A549 (cell line): ENCODE measurements around the gene ABI3BP. TPM values are rescaled to one million over a fixed set of nuclear protein-coding genes. Genes with fewer than 3 reads are reported as not detected.

Experiments
- ATAC-seq, 2 experiments: fragments of 200-7000 bp in 1 of 2; fragments of >200 bp in 1 of 2; cut with Nextera tagmentation in 1 of 2; cut with Tn5 transposase in 1 of 2; 3 replicates each; pipeline versions ENCODE4 v1.8.0 to v1.9.1; 2018 to 2020; ENCODE audit warnings: mild to moderate bottlenecking in 1 of 2, moderate library complexity in 1 of 2
- CTCF ChIA-PET: fragments of 300-600 bp; sonication (Branson Sonifier 250); formaldehyde crosslinking; extraction: SDS; loops from one replicate; lab custom pipeline; 2021; ENCODE audit warnings: antibody characterized with exemption, inconsistent platforms; lab: Yijun Ruan, JAX
- POLR2A ChIA-PET: fragments of 350-600 bp; formaldehyde crosslinking; extraction: SDS; loops from one replicate; lab custom pipeline; 2021; ENCODE audit warnings: antibody characterized with exemption, inconsistent platforms; lab: Yijun Ruan, JAX
- DNase-seq, 2 experiments: peaks; one replicate each; pipeline versions ENCODE4 v3.0.0 to v3.0.0-alpha.2; 2011 to 2016; ENCODE audit warnings: low read depth in 1 of 2, low spot score in 1 of 2
- FAIRE-seq: peaks from 2 replicates; lab custom pipeline; 2011; peaks lifted over from hg19 to GRCh38; lab: Jason Lieb, UNC
- H3K27ac ChIP-seq, 2 experiments: fragments of >200 bp; sonication (Bioruptor Twin); formaldehyde crosslinking; 3 replicates each; pipeline ENCODE4 v1.5.1; 2016 to 2017
- H3K4me1 ChIP-seq: fragments of >200 bp; sonication (Bioruptor Twin); formaldehyde crosslinking; 3 replicates; pipeline ENCODE4 v1.6.1; 2016
- H3K4me2 ChIP-seq: fragments of >200 bp; sonication (Bioruptor Twin); formaldehyde crosslinking; 3 replicates; pipeline ENCODE4 v1.6.1; 2016
- H3K4me3 ChIP-seq: fragments of >200 bp; sonication (Bioruptor Twin); formaldehyde crosslinking; 3 replicates; pipeline ENCODE4 v1.5.1; 2016
- H3K9me3 ChIP-seq: fragments of >200 bp; sonication (Bioruptor Twin); formaldehyde crosslinking; 3 replicates; pipeline ENCODE4 v1.6.1; 2016
- BHLHE40 ChIP-seq: IDR thresholded peaks from 2 replicates; pipeline ENCODE4 v1.6.1; 2012; ENCODE audit warnings: low read depth, low read length, inconsistent platforms
- CTCF ChIP-seq: fragments of >200 bp; sonication (Bioruptor Twin); formaldehyde crosslinking; IDR thresholded peaks from 3 replicates; pipeline ENCODE4 v1.5.1; 2016
- EHMT2 ChIP-seq: fragments of 200-600 bp; sonication (generic); IDR thresholded peaks from 2 replicates; pipeline ENCODE4 v1.6.1; 2016; ENCODE audit warnings: antibody characterized with exemption, low read depth, mild to moderate bottlenecking, moderate library complexity
- EP300 ChIP-seq, 2 experiments: fragments of >200 bp; sonication (Bioruptor Twin); formaldehyde crosslinking; IDR thresholded peaks; 2 replicates in 1 of 2; 3 replicates in 1 of 2; pipeline ENCODE4 v1.6.1; 2016 to 2017
- FOSL2 ChIP-seq, 2 experiments: fragments of 450-650 bp in 1 of 2; fragments of >200 bp in 1 of 2; sonication (Bioruptor Twin) in 1 of 2; formaldehyde crosslinking; IDR thresholded peaks; 2 replicates each; pipeline versions ENCODE4 v1.5.0 to v1.6.1; 2016 to 2020; ENCODE audit warnings: mild to moderate bottlenecking in 1 of 2, moderate library complexity in 1 of 2
- FOXS1 ChIP-seq: fragments of 250-450 bp; sonication (Bioruptor Pico); IDR thresholded peaks from 2 replicates; pipeline ENCODE4 v1.5.0; 2020; ENCODE audit warnings: mild to moderate bottlenecking, moderate library complexity
- HES2 ChIP-seq: fragments of >200 bp; sonication (Bioruptor Twin); formaldehyde crosslinking; IDR thresholded peaks from 2 replicates; pipeline ENCODE4 v1.6.1; 2016
- HEYL ChIP-seq: fragments of 250-450 bp; sonication (Bioruptor Pico); IDR thresholded peaks from 2 replicates; pipeline ENCODE4 v1.8.0; 2021; ENCODE audit warnings: mild to moderate bottlenecking, moderate library complexity
- HOXA7 ChIP-seq: fragments of 250-450 bp; sonication (Bioruptor Pico); IDR thresholded peaks from 2 replicates; pipeline ENCODE4 v1.5.0; 2020; ENCODE audit warnings: mild to moderate bottlenecking, moderate library complexity
- MAFK ChIP-seq: fragments of 450-650 bp; IDR thresholded peaks from 2 replicates; pipeline ENCODE4 v1.6.1; 2014; ENCODE audit not compliant: partially characterized antibody
- MAZ ChIP-seq: fragments of 150-350 bp; IDR thresholded peaks from 2 replicates; pipeline ENCODE4 v1.6.1; 2014; ENCODE audit warnings: antibody characterized with exemption, low read depth, low read length, borderline replicate concordance
- NFE2L2 ChIP-seq: fragments of 150-350 bp; conservative IDR thresholded peaks from 2 replicates; pipeline ENCODE4 v1.6.1; 2014; ENCODE audit warnings: low read length
- NR3C1 ChIP-seq: fragments of >200 bp; sonication (Bioruptor Twin); formaldehyde crosslinking; IDR thresholded peaks from 3 replicates; pipeline ENCODE4 v1.6.1; 2017
- PBX3 ChIP-seq: IDR thresholded peaks from 2 replicates; pipeline ENCODE4 v1.6.1; 2012
- PHF8 ChIP-seq: fragments of 200-600 bp; sonication (generic); IDR thresholded peaks from 2 replicates; pipeline ENCODE4 v1.6.1; 2016; ENCODE audit warnings: low read depth, mild to moderate bottlenecking, antibody characterized with exemption, moderate library complexity, borderline replicate concordance
- POLR2A ChIP-seq: IDR thresholded peaks from 2 replicates; pipeline ENCODE4 v1.6.1; 2012; ENCODE audit warnings: mild to moderate bottlenecking, low read length
- RAD21 ChIP-seq, 2 experiments: fragments of >200 bp in 1 of 2; sonication (Bioruptor Twin) in 1 of 2; formaldehyde crosslinking in 1 of 2; IDR thresholded peaks in 1 of 2; conservative IDR thresholded peaks in 1 of 2; 2 replicates in 1 of 2; 3 replicates in 1 of 2; pipeline ENCODE4 v1.6.1; 2012 to 2018; ENCODE audit warnings: inconsistent platforms in 1 of 2
- RARB ChIP-seq: fragments of 250-450 bp; sonication (Bioruptor Pico); IDR thresholded peaks from 2 replicates; pipeline ENCODE4 v1.8.0; 2021; ENCODE audit warnings: mild to moderate bottlenecking, moderate library complexity
- REST ChIP-seq: fragments of 200-600 bp; sonication (generic); IDR thresholded peaks from 2 replicates; pipeline ENCODE4 v1.6.1; 2016; ENCODE audit warnings: antibody characterized with exemption, mild to moderate bottlenecking, moderate library complexity
- RFX5 ChIP-seq: fragments of 450-650 bp; IDR thresholded peaks from 2 replicates; pipeline ENCODE4 v1.7.1; 2014; ENCODE audit warnings: antibody characterized with exemption, mild to moderate bottlenecking, moderate library complexity
- SMC3 ChIP-seq: fragments of >200 bp; sonication (Bioruptor Twin); formaldehyde crosslinking; IDR thresholded peaks from 3 replicates; pipeline ENCODE4 v1.6.1; 2018; ENCODE audit warnings: inconsistent platforms
- TFCP2L1 ChIP-seq: fragments of 250-450 bp; sonication (Bioruptor Pico); IDR thresholded peaks from 2 replicates; pipeline ENCODE4 v1.5.0; 2021; ENCODE audit warnings: mild to moderate bottlenecking
- ZC3H11A ChIP-seq: fragments of 450-650 bp; IDR thresholded peaks from 2 replicates; pipeline ENCODE4 v1.6.1; 2014; ENCODE audit warnings: antibody characterized with exemption, mild to moderate bottlenecking
- ZSCAN20 ChIP-seq: fragments of 250-450 bp; sonication (Bioruptor Pico); IDR thresholded peaks from 2 replicates; pipeline ENCODE4 v1.8.0; 2022; ENCODE audit warnings: mild to moderate bottlenecking, moderate library complexity
- WGBS: methylation state at CpG from one replicate; pipeline ENCODE4 v1.1.6; 2017; ENCODE audit errors: missing lambda C conversion rate; 5-methylcytosine and 5-hydroxymethylcytosine counted together
- polyA plus RNA-seq, 4 experiments: library from polyadenylated mRNA; depleted of rRNA in 3 of 4; stranded (reverse); fragments of >200 nt; fragmentation: RNase III in 1 of 4; extraction: RNeasy Plus Mini Kit Qiagen cat#74134 plus additional on column Dnase treatment in 1 of 4; gene quantifications; 2 replicates in 3 of 4; 3 replicates in 1 of 4; pipeline ENCODE4 v1.2.3, GENCODE V29; 2011 to 2017

Gene ABI3BP
- polyA plus RNA-seq, 2 of the 4 experiments (the other 2 are of a cell fraction) = 1.3 to 1.8 TPM

GRCh38 chr3:100765437-100765975 is 227.7 kb downstream of the ABI3BP start:
- no peak for TF ChIP-seq EP300 (IDR thresholded peaks at IDR 0.05)
- TF ChIP-seq MAFK = peak; percentile 50
- no peak overlapping the region for H3K27ac ChIP-seq
- H3K9me3 ChIP-seq = no peaks in the 10 kb centered on the region
- no peak overlapping the region for H3K4me2 ChIP-seq
- no peaks in the 10 kb centered on the region for H3K4me1 ChIP-seq
- FAIRE-seq (no peak), DNase-seq (no peak), ATAC-seq (no peak)
- H3K4me3 ChIP-seq = no peak overlapping the region
- 64% methylated on average over 3 of the region's 3 CpGs for WGBS
- ChIA-PET POLR2A (no interaction called here), CTCF (no interaction called here)

- Histone ChIP-seq H3K4me1 (no peaks in the 10 kb centered on the region), H3K9me3 (no peaks in the 10 kb centered on the region), H3K27ac (no peak overlapping the region), H3K4me2 (no peak overlapping the region), H3K4me3 (no peak overlapping the region)
- TF ChIP-seq FOSL2 (IDR thresholded peaks at IDR 0.05) (no peak), FOSL2 (CRISPR knock-in tag; IDR thresholded peaks at IDR 0.05) (no peak), HES2 (no peak), NFE2L2 (no peak), BHLHE40 (no peak), HOXA7 (CRISPR knock-in tag) (no peak), FOXS1 (CRISPR knock-in tag) (no peak), REST (no peak), PHF8 (no peak), RFX5 (no peak), SMC3 (no peak)
- no peak for ATAC-seq
- no peak for FAIRE-seq
- ChIA-PET CTCF (no interaction called here), POLR2A (no interaction called here)
- no peak for DNase-seq
These were observed 231.3 kb downstream of the ABI3BP start for GRCh38 chr3:100761951-100762350.

- Histone ChIP-seq H3K9me3 (no peaks in the 10 kb centered on the region), H3K4me1 (no peaks in the 10 kb centered on the region), H3K4me3 (no peak overlapping the region), H3K4me2 (no peak overlapping the region), H3K27ac (no peak overlapping the region)
- DNase-seq = peak in 1 of 2 experiments; percentile 21
- POLR2A ChIA-PET = no interaction called here
- 71% methylated on average over 1 of the region's 1 CpG for WGBS
- no peak for TF ChIP-seq NR3C1
- TF ChIP-seq RAD21 (conservative IDR thresholded peaks at IDR 0.05 in 1 of 2, IDR thresholded peaks at IDR 0.05 in 1 of 2) = peak in 1 of 2 experiments; percentile 26; a peak in 1 of 5 replicates
- TF ChIP-seq, all 56 proteins: peak for 1
- CTCF ChIA-PET = interaction anchor here (2.6 kb wide), 1 partner anchor 435 kb away, joined by 11 read pairs; no protein-coding TSS in a partner anchor
- FAIRE-seq (no peak), ATAC-seq (peak; percentile 87 to 89)
These were observed 231.8 kb downstream of the ABI3BP start for GRCh38 chr3:100761211-100761942.

- DNase-seq (no peak), FAIRE-seq (no peak), ATAC-seq (peak in 1 of 2 experiments; percentile 21; a peak in 1 of 6 replicates)
- H3K4me1 ChIP-seq = no peaks in the 10 kb centered on the region
- ChIA-PET POLR2A (no interaction called here), CTCF (interaction anchor here (2.6 kb wide), 1 partner anchor 436 kb away, joined by 11 read pairs; no protein-coding TSS in a partner anchor)
- H3K9me3 ChIP-seq = no peaks in the 10 kb centered on the region
- no peak overlapping the region for H3K4me2 ChIP-seq
- WGBS = 75% methylated on average over 4 of the region's 4 CpGs
- H3K27ac ChIP-seq = no peak overlapping the region
- no peak overlapping the region for H3K4me3 ChIP-seq
- no peak for TF ChIP-seq HEYL
- TF ChIP-seq RARB (CRISPR knock-in tag) = no peak
- no peak for TF ChIP-seq ZSCAN20 (CRISPR knock-in tag)
- no peak for TF ChIP-seq TFCP2L1
- no peak for TF ChIP-seq POLR2A
- TF ChIP-seq PBX3 = no peak
- TF ChIP-seq ZC3H11A = no peak
- TF ChIP-seq FOSL2 (IDR thresholded peaks at IDR 0.05) = no peak
- TF ChIP-seq FOSL2 (CRISPR knock-in tag; IDR thresholded peaks at IDR 0.05) = no peak
- no peak for TF ChIP-seq CTCF
- TF ChIP-seq MAZ = no peak
- no peak for TF ChIP-seq EHMT2
These were observed 232.8 kb downstream of the ABI3BP start for GRCh38 chr3:100760377-100760776.
